GM18909 (cell line): ENCODE data around the gene EFNA2.
"Not testable (repeated sequence)": the region's sequence is repeated elsewhere in the genome, so short reads cannot be mapped to it uniquely, and the experiment has no call there.

ENCODE experiments used
- ATAC-seq: cut with Tn5 transposase; IDR thresholded peaks from one replicate; pipeline ENCODE4 v1.9.1; 2021; ENCODE audit warnings: mild to moderate bottlenecking; ENCODE audit not compliant: unreplicated experiment, poor library complexity

EFNA2 gene

DNA sequence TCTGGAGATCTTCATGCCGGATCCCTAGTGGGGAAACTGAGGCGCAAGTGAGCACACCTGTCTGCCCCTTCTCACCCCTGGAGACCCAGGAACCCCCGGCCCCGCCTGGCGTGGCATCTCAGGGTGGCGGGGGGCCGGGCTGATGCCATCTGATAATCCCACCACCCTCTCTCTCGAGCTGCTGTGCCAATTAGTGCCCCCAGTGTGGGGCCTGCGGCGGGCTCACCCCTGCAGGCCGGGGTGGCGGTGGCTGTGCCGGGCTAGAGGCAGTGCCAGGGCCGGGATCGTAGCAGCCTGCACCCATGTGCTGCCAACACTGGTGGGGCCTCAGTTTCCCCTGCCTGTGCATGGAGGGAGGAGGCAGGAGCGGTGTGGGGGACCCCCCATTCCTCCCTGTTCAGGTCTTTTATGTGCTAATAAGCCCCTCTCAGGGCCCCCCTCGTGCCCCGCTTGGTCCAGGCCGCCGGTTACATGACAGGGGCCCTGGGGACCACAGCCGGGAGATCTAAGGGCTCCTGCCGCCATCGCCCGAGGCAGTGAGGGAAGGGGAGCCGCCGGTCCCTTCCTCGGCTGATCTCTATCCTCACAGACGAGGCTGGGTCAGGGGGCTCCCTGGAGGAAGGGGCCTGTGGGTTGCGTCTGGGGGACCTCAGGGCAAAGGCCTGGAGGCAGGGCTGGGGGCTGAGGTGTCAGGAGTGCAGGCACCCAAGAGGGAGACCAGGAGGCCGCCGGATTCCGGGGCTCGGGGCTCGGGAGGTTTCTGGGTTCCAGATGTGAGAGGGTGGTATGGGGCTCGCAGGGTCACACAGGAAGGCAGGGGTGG, 8.3 kb downstream of the EFNA2 start:
- no peak for ATAC-seq

DNA sequence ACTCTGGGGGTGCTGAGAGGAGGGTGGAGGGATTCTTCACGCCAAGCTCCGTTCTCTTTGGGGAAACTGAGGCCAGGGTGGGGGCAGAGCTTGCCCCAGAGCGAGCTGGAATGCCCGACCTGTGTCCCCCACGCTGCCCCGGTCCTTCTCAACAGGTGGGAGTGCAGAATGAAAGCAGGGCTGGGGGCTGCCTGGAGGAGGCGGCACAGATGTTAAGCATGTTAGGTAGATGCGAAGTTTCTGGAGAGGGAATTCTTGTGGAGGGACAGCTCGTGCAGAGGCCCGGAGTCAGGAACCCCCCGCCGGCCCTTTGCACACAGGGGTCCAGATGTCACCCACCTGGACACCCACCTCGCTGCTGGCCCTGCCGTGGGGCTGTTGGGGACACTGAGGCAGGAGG, 9.0 kb downstream of the EFNA2 start:
- ATAC-seq: no peak

GRCh38 chr19:1295169-1296012, 9.7 kb downstream of the EFNA2 start:
- no peak for ATAC-seq

GRCh38 chr19:1296078-1296477, 10.4 kb downstream of the EFNA2 start:
- ATAC-seq: no peak

DNA sequence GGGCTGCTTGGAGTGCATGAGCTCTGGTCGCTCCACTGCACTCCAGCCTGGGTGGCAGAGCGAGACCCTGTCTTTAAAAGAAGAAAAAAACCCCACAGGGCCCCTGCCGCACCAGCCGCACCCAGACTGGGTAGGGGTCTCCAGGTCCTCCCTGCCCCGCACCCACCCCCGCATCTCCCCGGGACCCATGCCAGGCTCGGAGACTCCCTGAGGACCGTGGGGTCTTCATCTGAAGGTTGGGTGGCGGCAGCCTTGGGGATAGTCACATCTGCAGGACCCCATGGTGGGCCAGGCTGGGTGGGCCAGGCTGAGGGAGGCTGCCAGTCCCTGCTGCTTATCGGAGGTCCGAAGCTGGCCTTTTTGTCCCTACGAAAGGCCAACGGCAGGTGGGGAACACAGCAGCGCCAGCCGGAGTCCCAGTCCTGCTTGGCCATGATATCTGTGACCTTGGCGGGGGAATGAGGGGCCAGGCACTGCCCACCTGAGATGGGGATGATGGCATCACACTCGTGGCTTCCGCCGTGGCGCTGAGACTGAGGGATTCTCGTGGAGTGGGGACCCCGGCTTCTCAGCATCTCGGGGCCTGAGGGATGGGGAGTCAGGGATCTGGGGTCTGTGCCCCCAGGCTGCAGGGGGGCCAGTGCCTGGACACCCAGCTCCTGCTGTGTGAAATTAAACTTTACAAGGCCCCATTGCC, 11.1 kb downstream of the EFNA2 start:
- no peak for ATAC-seq

DNA sequence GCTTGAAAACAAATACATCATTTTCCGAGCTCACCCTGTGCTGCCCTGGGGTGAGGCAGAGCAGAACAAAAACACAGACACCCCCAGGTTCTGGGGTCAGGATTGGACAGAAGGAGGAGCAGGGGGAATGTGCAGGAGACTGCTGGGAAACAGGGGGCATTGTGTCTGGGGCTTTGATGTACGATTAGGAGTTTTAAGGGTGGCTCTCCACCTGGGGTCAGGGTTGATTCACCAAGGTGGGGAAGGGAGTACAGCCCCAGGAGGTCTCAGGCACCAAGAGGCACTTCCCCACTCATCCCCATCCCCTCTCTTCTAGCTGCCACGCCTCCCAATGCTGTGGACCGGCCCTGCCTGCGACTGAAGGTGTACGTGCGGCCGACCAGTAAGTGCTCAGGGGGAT, 12.6 kb downstream of the EFNA2 start:
- ATAC-seq: no peak

DNA sequence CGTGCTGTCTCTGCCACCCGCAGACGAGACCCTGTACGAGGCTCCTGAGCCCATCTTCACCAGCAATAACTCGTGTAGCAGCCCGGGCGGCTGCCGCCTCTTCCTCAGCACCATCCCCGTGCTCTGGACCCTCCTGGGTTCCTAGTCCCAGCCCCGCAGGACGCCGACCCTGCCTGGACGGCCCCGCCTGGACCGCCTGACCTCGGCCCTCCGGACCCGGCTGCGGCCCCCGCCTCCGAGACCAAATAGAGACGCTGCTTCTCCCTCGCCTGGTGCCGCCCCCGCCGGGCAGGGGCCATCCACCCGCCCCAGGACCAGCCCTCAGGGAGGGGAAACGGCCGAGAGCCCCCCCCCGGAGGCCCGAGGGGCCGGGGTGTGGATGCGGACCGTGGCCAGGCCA, 14.1 kb downstream of the EFNA2 start:
- no peak for ATAC-seq

- no peak for ATAC-seq
Observed at GRCh38 chr19:1300744-1301490, 15.2 kb downstream of the EFNA2 start.

DNA sequence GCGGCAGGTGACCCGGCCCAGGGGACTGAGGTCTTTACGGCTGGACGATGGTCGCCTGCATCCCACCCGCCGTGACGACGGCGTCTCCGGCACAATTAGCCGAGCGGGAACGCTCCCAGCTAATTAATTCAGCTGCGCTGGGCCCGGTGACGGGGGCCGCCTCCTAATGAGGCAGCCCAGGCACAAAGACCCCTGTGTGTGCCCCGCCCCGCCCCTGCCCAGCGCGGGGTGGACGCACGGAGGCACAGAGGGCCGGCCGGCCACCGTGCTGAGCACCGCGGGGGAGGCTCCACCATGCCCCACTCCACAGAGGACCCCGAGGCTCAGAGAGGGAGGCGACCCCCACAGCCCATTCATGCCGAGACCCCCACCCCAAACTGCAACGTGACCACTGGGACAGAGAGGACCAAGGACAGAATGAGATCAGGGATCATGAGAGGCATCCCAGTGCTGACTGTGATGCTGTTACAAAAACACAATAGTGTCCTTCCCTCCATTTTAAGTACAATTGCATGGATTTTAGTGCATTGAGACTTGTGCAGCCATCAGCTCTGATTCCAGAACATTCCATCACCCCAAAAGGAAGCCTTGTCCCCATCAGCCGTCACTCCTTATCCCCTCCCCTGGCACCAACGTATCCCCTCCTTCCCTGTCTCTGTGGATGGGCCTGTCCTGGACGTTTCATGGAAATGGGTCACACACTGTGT, 17.0 kb downstream of the EFNA2 start:
- ATAC-seq: no peak

- no peak for ATAC-seq
Observed at GRCh38 chr19:1304197-1304924, 18.7 kb downstream of the EFNA2 start.

DNA sequence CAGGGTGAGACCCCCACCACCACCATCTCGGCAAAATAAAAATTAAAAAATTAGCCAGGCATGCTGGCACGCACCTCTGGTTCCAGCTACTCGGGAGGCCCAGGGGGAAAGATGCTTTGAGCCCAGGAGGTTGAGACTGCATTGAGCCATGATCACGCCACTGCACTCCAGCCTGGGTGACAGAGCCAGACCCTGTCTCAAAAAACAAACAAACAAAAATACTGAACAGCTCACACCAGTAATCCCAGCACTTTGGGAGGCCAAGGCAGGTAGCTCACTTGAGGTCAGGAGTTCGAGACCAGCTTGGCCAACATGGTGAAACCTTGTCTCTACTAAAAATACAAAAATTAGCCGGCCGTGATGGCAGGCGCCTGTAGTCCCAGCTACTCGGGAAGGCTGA, 19.7 kb downstream of the EFNA2 start:
- ATAC-seq: not testable (repeated sequence)

GRCh38 chr19:1307320-1307719, 21.6 kb downstream of the EFNA2 start:
- ATAC-seq: no peak

DNA sequence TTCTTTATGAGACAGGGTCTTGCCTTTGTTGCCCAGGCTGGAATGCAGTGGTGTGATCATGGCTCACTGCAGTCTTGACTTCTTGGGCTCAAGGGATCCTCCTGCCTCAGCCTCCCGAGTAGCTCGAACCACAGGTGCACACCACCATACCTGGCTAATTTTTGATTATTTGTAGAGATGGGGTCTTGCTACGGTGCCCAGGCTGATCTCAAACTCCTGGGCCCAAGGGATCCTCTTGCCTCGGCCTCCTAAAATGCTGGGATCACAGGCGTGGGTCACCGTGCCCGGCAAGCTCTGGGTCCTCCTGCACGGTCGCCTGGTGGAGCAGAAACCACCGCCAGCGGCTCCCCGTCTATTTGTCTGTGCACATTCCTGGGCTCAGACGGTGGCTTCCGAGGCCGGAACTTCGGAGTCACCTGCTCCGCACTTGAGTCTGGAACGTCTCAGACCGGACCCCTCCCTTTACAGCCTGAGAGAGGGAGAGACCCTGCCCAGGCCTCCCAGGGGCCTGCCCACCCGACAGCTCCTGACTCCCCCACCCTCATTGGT, 22.2 kb downstream of the EFNA2 start:
- ATAC-seq: no peak

GRCh38 chr19:1308718-1309117, 23.0 kb downstream of the EFNA2 start:
- ATAC-seq: no peak

GRCh38 chr19:1309977-1310852, 24.5 kb downstream of the EFNA2 start:
- no peak for ATAC-seq

DNA sequence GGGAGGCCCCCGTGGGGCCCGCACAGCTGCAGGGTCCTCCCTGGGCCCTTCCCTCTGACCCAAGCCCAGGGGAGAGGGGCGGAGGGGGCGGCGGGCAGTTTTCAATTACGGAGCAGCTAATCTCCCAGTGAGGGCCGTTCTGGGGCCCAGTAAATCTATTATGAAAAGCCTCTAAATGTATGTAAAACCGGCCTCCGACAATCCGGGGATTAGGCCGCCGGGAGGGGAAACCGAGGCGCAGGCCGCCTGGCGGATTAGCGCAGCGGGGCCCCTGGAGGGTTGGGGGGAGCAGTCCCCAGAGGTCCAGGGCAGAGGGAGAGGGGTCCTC, 25.1 kb downstream of the EFNA2 start:
- ATAC-seq: no peak

- ATAC-seq: no peak
Observed at GRCh38 chr19:1311543-1312091, 25.9 kb downstream of the EFNA2 start.
